Testis (tissue), 2 donors: Measurements from ENCODE around the gene NIPAL4.

Experiments
- POLR2A ChIP-seq: fragments of 450-650 bp; IDR thresholded peaks from one replicate; pipeline ENCODE4 v1.6.1; 2017; ENCODE audit warnings: antibody characterized with exemption, mild to moderate bottlenecking, moderate library complexity
- TF ChIP-seq, protein P1 (sequence below), 3 experiments: fragments of 450-650 bp in 2 of 3; fragments of 200-600 bp in 1 of 3; sonication (generic) in 1 of 3; IDR thresholded peaks; one replicate each; pipeline ENCODE4 v1.5.1; 2016 to 2019; ENCODE audit warnings: antibody characterized with exemption in 3 of 3, mild to moderate bottlenecking in 2 of 3, moderate library complexity in 1 of 3

- TF ChIP-seq, protein P1, sequence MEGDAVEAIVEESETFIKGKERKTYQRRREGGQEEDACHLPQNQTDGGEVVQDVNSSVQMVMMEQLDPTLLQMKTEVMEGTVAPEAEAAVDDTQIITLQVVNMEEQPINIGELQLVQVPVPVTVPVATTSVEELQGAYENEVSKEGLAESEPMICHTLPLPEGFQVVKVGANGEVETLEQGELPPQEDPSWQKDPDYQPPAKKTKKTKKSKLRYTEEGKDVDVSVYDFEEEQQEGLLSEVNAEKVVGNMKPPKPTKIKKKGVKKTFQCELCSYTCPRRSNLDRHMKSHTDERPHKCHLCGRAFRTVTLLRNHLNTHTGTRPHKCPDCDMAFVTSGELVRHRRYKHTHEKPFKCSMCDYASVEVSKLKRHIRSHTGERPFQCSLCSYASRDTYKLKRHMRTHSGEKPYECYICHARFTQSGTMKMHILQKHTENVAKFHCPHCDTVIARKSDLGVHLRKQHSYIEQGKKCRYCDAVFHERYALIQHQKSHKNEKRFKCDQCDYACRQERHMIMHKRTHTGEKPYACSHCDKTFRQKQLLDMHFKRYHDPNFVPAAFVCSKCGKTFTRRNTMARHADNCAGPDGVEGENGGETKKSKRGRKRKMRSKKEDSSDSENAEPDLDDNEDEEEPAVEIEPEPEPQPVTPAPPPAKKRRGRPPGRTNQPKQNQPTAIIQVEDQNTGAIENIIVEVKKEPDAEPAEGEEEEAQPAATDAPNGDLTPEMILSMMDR (IDR thresholded peaks at IDR 0.05): no peak
- no peak for TF ChIP-seq POLR2A
These were observed 3.1 kb downstream of the NIPAL4 start for GRCh38 chr5:157463081-157463480.
